ENCODE data around the gene INTS3.

Gene INTS3

DNA sequence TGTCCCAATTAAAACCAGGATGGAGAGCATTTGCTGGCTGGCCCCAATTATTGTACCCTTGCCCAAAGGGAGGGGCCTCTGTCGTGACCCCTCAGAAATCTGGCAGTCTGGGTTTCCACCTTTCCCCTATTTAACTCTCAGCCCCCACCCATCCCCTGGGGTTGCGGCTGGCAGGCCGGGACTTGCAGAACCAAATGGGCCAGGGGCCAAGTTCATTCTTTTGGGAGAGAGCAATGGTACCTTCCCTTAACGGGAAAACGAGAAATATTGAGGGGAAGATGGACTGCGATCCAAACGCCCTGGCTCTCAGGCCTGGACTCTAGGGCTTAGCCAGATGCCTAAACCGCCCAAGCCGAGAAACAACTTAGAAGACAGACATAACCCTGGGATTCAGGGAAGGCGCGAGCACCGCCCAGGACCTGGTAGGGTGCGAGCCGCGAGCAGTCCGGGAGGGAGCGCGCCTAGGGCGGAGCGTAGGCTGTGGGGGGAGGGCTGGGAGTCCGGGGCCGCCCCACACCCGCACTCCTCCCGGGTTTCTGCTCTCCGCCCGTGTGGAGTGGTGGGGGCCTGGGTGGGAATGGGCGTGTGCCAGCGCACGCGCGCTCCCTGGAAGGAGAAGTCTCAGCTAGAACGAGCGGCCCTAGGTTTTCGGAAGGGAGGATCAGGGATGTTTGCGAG, 47.1 kb downstream of the INTS3 start, which contains the start of gene SLC27A3:
Gene SLC27A3, plus strand, starts transcription at position 628 of the 678 bp plus-strand sequence. CDS start 91 bp downstream, outside the sequence.
- peak within 1 kb of the TSS; percentile 78 for H3K27ac ChIP-seq (ENCODE audit: poor library complexity, severe bottlenecking)
- H3K9me3 ChIP-seq (ENCODE audit: severe bottlenecking): no peaks in the 10 kb centered on the region
- H3K4me1 ChIP-seq (ENCODE audit: insufficient read depth, poor library complexity, severe bottlenecking): peaks cover 6% of the 10 kb centered on the region
- no peak for DNase-seq (ENCODE audit: low spot score)
- H3K4me3 ChIP-seq (ENCODE audit: severe bottlenecking): peak within 1 kb of the TSS; percentile 52
- peaks cover 22% of the 10 kb centered on the region for H3K36me3 ChIP-seq (ENCODE audit: low read depth)
- H3K27me3 ChIP-seq (ENCODE audit: insufficient read depth, poor library complexity, severe bottlenecking): no peaks in the 10 kb centered on the region
- TF ChIP-seq, protein P1, sequence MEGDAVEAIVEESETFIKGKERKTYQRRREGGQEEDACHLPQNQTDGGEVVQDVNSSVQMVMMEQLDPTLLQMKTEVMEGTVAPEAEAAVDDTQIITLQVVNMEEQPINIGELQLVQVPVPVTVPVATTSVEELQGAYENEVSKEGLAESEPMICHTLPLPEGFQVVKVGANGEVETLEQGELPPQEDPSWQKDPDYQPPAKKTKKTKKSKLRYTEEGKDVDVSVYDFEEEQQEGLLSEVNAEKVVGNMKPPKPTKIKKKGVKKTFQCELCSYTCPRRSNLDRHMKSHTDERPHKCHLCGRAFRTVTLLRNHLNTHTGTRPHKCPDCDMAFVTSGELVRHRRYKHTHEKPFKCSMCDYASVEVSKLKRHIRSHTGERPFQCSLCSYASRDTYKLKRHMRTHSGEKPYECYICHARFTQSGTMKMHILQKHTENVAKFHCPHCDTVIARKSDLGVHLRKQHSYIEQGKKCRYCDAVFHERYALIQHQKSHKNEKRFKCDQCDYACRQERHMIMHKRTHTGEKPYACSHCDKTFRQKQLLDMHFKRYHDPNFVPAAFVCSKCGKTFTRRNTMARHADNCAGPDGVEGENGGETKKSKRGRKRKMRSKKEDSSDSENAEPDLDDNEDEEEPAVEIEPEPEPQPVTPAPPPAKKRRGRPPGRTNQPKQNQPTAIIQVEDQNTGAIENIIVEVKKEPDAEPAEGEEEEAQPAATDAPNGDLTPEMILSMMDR (IDR thresholded peaks at IDR 0.05; ENCODE audit: poor library complexity, severe bottlenecking): no peak
- ATAC-seq (ENCODE audit: low read depth): peak; percentile 60

DNA sequence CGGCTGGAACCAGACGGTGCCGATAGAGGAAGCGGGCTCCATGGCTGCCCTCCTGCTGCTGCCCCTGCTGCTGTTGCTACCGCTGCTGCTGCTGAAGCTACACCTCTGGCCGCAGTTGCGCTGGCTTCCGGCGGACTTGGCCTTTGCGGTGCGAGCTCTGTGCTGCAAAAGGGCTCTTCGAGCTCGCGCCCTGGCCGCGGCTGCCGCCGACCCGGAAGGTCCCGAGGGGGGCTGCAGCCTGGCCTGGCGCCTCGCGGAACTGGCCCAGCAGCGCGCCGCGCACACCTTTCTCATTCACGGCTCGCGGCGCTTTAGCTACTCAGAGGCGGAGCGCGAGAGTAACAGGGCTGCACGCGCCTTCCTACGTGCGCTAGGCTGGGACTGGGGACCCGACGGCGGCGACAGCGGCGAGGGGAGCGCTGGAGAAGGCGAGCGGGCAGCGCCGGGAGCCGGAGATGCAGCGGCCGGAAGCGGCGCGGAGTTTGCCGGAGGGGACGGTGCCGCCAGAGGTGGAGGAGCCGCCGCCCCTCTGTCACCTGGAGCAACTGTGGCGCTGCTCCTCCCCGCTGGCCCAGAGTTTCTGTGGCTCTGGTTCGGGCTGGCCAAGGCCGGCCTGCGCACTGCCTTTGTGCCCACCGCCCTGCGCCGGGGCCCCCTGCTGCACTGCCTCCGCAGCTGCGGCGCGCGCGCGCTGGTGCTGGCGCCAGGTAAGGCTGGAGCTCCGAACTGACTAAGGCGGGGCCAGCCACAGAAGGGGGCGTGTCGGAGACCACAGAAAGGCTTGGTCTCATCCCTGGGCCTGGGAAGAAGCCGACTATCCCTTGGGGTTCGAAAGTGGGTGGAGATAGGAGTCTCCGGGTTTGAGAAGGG, 47.8 kb downstream of the INTS3 start:
- no peak for DNase-seq (ENCODE audit: low spot score)
- H3K4me3 ChIP-seq (ENCODE audit: severe bottlenecking): peak overlapping the region; percentile 52

DNA sequence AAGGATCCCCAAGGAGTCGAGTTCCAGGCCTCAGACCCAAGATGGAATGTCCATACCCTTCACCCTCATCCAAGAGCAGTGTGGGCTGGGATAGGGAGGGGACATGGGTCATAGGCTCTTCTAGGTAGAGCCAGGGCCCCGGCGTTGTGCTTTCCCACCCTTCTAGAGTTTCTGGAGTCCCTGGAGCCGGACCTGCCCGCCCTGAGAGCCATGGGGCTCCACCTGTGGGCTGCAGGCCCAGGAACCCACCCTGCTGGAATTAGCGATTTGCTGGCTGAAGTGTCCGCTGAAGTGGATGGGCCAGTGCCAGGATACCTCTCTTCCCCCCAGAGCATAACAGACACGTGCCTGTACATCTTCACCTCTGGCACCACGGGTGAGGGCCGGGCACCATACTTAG, 48.5 kb downstream of the INTS3 start:
- Histone ChIP-seq H3K9me3 (ENCODE audit: severe bottlenecking) (no peaks in the 10 kb centered on the region), H3K4me3 (ENCODE audit: severe bottlenecking) (peak overlapping the region; percentile 52), H3K4me1 (ENCODE audit: insufficient read depth, poor library complexity, severe bottlenecking) (peaks cover 6% of the 10 kb centered on the region), H3K27me3 (ENCODE audit: insufficient read depth, poor library complexity, severe bottlenecking) (no peaks in the 10 kb centered on the region), H3K36me3 (ENCODE audit: low read depth) (peaks cover 15% of the 10 kb centered on the region), H3K27ac (ENCODE audit: poor library complexity, severe bottlenecking) (peak overlapping the region; percentile 78)
- DNase-seq (ENCODE audit: low spot score): no peak
- ATAC-seq (ENCODE audit: low read depth): peak; percentile 1; the same call in 2 of the 3 replicates
- TF ChIP-seq, protein P1 (IDR thresholded peaks at IDR 0.05; ENCODE audit: poor library complexity, severe bottlenecking): no peak

More for the DNA sequence above, 47.8 kb downstream of the INTS3 start:
- Histone ChIP-seq H3K36me3 (ENCODE audit: low read depth) (peaks cover 15% of the 10 kb centered on the region), H3K27ac (ENCODE audit: poor library complexity, severe bottlenecking) (peak overlapping the region; percentile 78), H3K4me1 (ENCODE audit: insufficient read depth, poor library complexity, severe bottlenecking) (peaks cover 6% of the 10 kb centered on the region), H3K27me3 (ENCODE audit: insufficient read depth, poor library complexity, severe bottlenecking) (no peaks in the 10 kb centered on the region), H3K9me3 (ENCODE audit: severe bottlenecking) (no peaks in the 10 kb centered on the region)
- TF ChIP-seq, protein P1 (IDR thresholded peaks at IDR 0.05; ENCODE audit: poor library complexity, severe bottlenecking): no peak
- ATAC-seq (ENCODE audit: low read depth): peak; percentile 80

DNA sequence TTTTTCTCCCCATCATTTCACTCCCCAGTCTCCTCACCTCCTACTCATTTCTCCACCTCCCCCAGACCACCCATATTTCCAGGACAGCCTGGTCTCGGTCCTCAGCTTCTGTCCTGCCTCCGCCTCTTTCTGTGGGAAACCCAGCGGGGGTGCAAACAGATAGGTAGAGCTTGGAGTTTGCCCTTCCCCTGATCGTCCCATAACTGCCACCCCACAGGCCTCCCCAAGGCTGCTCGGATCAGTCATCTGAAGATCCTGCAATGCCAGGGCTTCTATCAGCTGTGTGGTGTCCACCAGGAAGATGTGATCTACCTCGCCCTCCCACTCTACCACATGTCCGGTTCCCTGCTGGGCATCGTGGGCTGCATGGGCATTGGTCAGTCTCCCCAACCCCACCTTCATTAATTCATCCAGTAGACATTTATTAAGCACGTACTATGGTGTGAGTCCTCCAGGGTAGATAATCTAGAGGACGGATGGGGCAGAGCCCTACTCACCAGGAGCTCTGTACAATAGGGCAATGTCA, 49.1 kb downstream of the INTS3 start:
- Histone ChIP-seq H3K9me3 (ENCODE audit: severe bottlenecking) (no peaks in the 10 kb centered on the region), H3K36me3 (ENCODE audit: low read depth) (peaks cover 13% of the 10 kb centered on the region), H3K4me3 (ENCODE audit: severe bottlenecking) (no peak overlapping the region), H3K4me1 (ENCODE audit: insufficient read depth, poor library complexity, severe bottlenecking) (peaks cover 6% of the 10 kb centered on the region), H3K27me3 (ENCODE audit: insufficient read depth, poor library complexity, severe bottlenecking) (no peaks in the 10 kb centered on the region), H3K27ac (ENCODE audit: poor library complexity, severe bottlenecking) (no peak overlapping the region)
- DNase-seq (ENCODE audit: low spot score): no peak
- ATAC-seq (ENCODE audit: low read depth): no peak
- TF ChIP-seq, protein P1 (IDR thresholded peaks at IDR 0.05; ENCODE audit: poor library complexity, severe bottlenecking): no peak
